Upper lobe of left lung (tissue), 4 donors: Measurements from ENCODE around the gene PRMT2.

Source experiments
- CTCF ChIP-seq, 6 experiments: fragments of 450-650 bp in 4 of 6; fragments of 200-600 bp in 2 of 6; sonication (generic) in 2 of 6; IDR thresholded peaks; one replicate each; pipeline ENCODE4 v1.5.1; 2016 to 2019; ENCODE audit warnings: antibody characterized with exemption in 6 of 6
- EP300 ChIP-seq, 4 donors: sonication (generic); formaldehyde crosslinking; IDR thresholded peaks; one replicate each; pipeline ENCODE4 v1.5.1; 2017; ENCODE audit warnings: antibody characterized with exemption in 4 of 4, control low read depth in 2 of 4
- POLR2A ChIP-seq, 4 donors: fragments of 450-650 bp; IDR thresholded peaks; one replicate each; pipeline ENCODE4 v1.5.1; 2016 to 2017; ENCODE audit warnings: antibody characterized with exemption in 4 of 4, mild to moderate bottlenecking in 2 of 4
- POLR2AphosphoS5 ChIP-seq, 2 donors: sonication (generic); formaldehyde crosslinking; IDR thresholded peaks; one replicate each; pipeline ENCODE4 v1.5.1; 2017; ENCODE audit warnings: antibody characterized with exemption in 2 of 2

DNA sequence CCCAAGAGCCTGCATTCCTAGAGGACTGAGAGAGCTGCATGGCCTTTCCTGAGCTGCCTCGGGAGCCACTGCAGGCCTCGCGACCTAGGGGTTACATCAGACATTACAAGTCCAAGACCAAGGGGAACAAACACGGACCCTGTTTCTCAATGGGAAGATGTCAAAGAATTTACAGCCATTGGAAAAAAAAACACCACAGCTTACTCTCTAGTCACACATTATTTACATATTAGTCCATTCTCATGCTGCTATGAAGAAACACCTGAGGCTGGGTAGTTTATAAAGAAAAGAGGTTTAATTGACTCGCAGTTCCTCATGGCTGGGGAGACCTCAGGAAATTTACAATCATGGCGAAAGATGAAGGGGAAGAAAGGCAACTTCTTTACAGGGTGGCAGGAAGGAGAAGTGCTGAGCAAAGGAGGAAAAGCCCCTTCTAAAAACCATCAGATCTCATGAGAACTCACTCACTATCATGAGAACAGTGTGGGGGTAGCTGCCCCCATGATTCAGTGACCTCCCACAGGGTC lies 8.4 kb upstream of the PRMT2 start:
- TF ChIP-seq POLR2A (IDR thresholded peaks at IDR 0.05) (no peak), CTCF (IDR thresholded peaks at IDR 0.05) (no peak), POLR2AphosphoS5 (IDR thresholded peaks at IDR 0.05) (no peak), EP300 (IDR thresholded peaks at IDR 0.05) (no peak)
